Embryonic facial prominence (tissue), 1 donor: ENCODE measurements around the gene SLC37A1.

ENCODE experiments used
- DNase-seq: peaks from one replicate; pipeline ENCODE4 v3.0.0-alpha.2; 2016; ENCODE audit errors: extremely low spot score

SLC37A1 gene

DNA sequence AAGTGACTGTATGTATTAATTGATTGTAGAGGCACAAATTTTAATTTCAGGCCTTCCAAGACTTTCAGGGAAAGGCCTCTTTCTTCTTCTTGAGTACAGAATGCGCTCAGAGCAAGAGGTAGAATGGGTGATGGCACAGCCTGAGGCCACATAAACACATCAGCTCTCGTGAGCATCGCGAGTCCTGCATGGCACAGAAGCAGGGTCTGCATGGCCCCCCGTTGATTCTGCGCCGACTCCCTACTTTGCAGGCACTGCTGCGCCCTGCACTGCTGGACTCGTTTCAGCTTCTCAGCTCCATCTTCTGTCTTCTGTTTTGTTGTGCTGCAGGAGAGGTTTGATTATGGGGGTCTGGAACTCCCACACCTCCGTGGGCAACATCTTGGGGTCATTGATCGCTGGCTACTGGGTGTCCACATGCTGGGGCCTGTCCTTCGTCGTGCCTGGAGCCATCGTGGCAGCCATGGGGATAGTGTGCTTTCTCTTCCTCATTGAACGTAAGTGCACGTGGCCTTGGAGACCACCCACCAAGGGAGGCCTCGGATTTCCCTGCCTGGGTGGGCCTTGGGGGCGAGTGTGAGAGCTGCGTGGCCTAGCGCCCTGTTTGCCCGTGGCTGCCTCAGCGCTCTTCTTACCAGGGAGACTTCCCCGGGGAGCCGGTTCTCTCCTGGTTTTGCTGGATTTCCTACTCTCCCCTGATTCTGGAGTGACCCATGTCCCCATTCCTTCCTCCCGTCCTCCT lies 29.6 kb downstream of the SLC37A1 start:
- DNase-seq = no peak

- DNase-seq = no peak
Observed at GRCh38 chr21:42544544-42544943, 30.9 kb downstream of the SLC37A1 start.

- no peak for DNase-seq
Observed at GRCh38 chr21:42545317-42545716, 31.7 kb downstream of the SLC37A1 start.

DNA sequence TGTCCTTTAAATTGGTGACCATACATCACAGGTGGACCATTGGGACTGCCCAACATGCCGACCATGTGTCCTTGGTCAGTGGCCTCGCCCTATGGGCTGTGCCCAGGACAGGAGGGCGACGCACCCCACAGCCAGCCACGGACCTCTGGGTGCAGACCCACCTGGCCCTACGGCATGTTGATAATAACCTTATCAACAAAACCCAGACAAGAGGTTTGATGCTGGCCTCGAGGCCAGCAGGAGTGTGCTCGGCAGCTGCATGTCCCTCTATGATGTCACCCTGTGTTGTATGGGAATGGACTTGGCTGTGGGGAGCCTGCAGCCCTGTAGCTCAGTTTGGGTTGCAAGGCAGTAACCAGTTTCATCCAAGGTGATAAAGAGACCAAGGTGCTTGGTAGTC lies 32.1 kb downstream of the SLC37A1 start:
- no peak for DNase-seq

GRCh38 chr21:42546433-42546832 lies 32.8 kb downstream of the SLC37A1 start:
- no peak for DNase-seq

- DNase-seq = no peak
Observed at GRCh38 chr21:42547001-42547905, 33.6 kb downstream of the SLC37A1 start.

GRCh38 chr21:42547906-42548365 lies 34.3 kb downstream of the SLC37A1 start:
- DNase-seq = no peak

DNA sequence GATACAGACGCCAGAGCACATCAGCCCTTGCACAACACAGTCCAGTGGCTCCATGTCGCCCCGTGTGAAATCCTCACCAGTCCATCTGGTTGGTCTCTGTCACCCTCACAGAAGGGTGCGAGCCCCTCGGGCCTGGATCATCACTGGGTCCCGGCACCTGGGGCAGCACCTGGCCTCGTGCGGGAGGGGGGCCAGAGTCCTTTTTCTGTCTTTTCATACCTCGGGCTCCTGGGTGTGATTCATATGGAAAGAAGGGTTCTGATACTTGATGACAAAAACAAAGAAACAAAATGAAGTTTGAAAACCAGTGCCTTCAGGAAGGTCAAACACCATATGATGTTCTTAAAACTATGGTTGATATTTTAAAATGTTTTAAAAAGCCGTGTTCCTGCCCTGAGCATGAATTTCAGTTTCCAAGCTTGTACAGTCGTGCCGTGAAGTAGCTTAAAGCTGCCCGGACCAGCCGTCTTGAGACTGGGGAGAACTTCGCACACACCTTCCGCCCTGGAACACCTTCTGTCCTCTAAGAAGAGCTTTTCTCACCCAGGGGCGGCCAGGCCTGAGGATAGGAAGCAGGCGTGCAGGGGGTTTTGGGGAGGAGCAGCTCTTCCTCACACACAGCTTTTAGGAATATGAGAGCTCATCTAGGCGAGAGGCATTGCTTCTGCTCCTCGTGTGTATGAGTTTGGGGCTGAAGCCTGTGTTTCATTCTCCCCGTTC lies 35.2 kb downstream of the SLC37A1 start:
- no peak for DNase-seq

DNA sequence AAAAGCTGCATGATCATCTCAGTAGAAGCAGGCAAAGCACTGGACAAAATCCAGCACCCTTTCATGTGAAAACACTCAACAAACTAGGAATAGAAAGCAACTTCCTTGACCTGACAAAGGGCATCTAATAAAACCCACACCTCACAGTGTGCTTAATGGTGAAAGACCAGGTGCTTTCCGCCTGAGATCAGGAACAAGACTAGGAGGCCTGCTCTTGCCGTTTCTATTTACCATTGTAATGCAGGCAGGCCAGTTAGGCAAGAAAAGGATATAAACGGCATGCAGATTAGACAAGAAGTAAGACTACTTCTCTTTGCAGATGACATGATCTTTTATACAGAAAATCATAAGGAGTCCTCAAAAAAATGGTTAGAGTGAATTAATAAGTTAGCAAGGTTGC lies 37.2 kb downstream of the SLC37A1 start:
- DNase-seq = no peak

DNA sequence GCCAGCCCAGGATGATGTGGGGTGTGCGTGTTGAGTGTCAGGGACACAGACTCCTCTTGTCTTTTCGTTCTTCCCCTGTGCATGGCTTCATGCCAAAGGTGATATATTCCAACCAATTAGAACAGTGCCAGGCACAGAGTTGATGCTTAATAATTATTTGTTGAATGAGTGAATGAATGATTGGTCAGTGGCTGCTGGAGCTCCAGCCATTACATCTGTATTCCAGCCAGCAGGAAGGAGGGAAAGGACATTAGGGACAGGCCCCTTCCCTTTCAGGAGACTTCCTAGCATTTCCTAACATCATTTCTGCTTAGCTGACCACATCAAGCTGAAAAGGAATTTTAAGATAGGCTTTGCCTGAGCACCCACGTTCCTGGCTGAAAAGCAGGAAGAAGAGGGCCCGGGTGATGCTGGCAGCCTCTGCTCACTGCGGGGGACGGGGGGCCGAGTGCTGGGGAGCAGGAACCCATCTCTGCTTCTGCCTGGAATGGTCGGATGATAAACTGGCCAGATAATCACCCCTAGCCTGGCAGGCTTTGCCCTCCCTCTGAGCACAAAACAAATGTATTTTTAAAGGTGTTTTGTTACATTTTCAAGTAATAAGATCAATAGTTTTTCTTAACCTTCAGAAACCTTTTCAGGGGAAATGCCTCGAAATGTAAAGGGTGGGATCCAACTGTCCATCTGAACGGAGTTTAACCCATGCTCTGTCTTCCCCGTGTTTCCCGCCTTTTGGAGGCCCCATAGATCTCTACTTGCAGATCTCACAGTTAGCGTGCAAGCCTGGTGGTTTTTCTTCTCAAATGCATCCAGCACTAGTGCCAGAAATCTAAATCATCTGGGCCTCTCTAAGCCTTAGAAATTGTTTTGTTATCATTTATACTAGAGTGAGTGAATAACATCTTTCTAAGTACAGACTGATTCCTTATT lies 39.0 kb downstream of the SLC37A1 start:
- DNase-seq = no peak

- DNase-seq = no peak
Observed at GRCh38 chr21:42553435-42553834, 39.8 kb downstream of the SLC37A1 start.

- no peak for DNase-seq
Observed at GRCh38 chr21:42554251-42554961, 40.8 kb downstream of the SLC37A1 start.

DNA sequence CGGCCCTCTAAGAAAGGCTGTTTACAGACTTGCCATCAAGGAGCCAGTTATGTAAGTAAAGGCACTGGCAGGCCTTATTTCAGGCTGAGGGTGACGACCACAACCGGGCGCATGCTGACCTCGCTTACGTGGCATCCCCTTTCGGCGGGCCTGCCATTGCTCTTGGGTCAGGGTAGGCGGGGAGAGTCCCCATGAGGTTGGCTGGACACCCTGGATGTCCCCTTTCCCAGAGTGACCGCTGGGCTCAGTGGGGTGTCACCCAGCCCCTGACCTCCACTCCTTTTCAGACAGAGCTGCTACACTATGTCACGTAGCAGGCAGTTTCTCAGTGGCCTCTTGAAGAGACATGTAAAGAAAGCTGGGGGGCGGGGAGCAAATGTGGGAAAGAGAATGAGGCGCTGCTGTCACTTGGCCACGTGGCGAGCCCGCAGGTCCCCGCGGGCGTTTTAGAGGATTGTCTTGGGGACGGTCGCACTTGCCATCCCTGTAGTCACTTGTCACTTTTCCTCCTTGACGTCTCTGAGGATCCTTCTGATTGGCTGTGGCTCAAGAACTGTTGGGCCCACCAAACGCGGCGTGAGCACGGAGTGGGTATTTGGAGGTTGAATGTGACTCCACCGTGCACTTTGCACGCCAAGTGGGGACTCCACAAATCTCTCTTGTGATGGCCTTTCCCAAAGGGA lies 42.2 kb downstream of the SLC37A1 start:
- DNase-seq = no peak

DNA sequence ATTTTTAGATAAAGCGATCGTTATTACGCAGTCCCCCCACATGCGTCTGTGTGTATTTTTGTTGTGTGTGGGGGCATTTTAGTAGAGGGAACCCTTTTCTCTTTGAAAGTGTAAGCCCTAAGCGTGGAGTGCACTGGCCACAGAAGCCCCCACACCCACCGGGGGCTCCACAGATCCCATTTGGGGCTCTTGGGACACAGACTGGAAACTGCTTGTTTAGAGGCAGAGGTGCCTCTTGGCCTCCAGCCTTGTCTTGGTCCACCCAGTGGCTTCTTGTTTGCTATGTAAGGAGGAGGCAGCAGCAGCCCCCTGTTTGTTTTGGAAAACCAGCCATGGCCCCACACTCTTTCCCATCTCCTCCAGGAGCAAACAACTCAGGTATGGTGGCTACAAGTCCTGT lies 42.8 kb downstream of the SLC37A1 start:
- DNase-seq = no peak

GRCh38 chr21:42556960-42557359 lies 43.3 kb downstream of the SLC37A1 start:
- DNase-seq = no peak

GRCh38 chr21:42557420-42557819 lies 43.8 kb downstream of the SLC37A1 start:
- no peak for DNase-seq

- no peak for DNase-seq
Observed at GRCh38 chr21:42558368-42558767, 44.7 kb downstream of the SLC37A1 start.

- no peak for DNase-seq
Observed at GRCh38 chr21:42558846-42559245, 45.2 kb downstream of the SLC37A1 start.

DNA sequence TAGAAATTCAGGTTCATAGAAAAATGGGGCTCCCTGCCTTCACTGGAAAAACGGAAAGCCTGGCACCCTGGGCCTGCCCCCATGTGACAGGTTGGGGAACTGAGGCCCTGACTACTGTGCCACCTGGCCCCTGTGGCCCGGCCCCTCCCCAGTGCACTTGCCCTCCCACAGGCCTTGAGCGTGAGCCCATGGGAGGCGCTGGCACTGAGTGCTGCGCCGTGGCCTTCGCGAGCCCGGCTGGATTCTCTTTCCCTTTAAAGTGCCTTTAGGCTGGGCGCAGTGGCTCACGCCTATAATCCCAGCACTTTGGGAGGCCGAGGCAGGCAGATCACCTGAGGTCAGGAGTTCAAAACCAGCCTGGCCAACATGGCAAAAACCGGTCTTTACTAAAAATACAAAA lies 45.7 kb downstream of the SLC37A1 start:
- DNase-seq = no peak
